Liver (tissue), 9 donors: Measurements from ENCODE around the gene ANKEF1. TPM values are rescaled to one million over a fixed set of nuclear protein-coding genes. Genes with fewer than 3 reads are reported as not detected.

Experiments used
- DNase-seq: peaks from one replicate; pipeline ENCODE4 v3.0.0-alpha.2; 2017; ENCODE audit warnings: low spot score
- H3K27ac ChIP-seq, 2 donors: one replicate each; pipeline ENCODE4 v1.7.0; 2013; ENCODE audit warnings: inconsistent platforms in 2 of 2, low read length in 2 of 2, control low read depth in 1 of 2, low read depth in 1 of 2, mild to moderate bottlenecking in 1 of 2
- H3K27me3 ChIP-seq, 4 donors: one replicate each; pipeline versions ENCODE4 v1.6.1 to v1.7.0; 2013; ENCODE audit warnings: low read length in 3 of 4, inconsistent platforms in 1 of 4, mild to moderate bottlenecking in 1 of 4, moderate library complexity in 1 of 4; ENCODE audit not compliant: control insufficient read depth in 4 of 4, insufficient read depth in 4 of 4
- H3K36me3 ChIP-seq, 4 donors: one replicate each; pipeline versions ENCODE4 v1.6.1 to v1.7.0; 2013; ENCODE audit warnings: low read length in 3 of 4, mild to moderate bottlenecking in 3 of 4, low read depth in 1 of 4, moderate library complexity in 1 of 4; ENCODE audit not compliant: control insufficient read depth in 4 of 4, insufficient read depth in 3 of 4
- H3K4me1 ChIP-seq, 4 donors: one replicate each; pipeline versions ENCODE4 v1.6.1 to v1.7.0; 2013; ENCODE audit warnings: low read length in 3 of 4, mild to moderate bottlenecking in 3 of 4, moderate library complexity in 1 of 4; ENCODE audit not compliant: control insufficient read depth in 4 of 4, insufficient read depth in 4 of 4
- H3K4me3 ChIP-seq, 3 donors: one replicate each; pipeline versions ENCODE4 v1.6.1 to v1.7.0; 2013; ENCODE audit warnings: low read length in 3 of 3, control low read depth in 1 of 3, low read depth in 1 of 3, mild to moderate bottlenecking in 1 of 3
- H3K9ac ChIP-seq, 2 donors: one replicate each; pipeline ENCODE4 v1.7.0; 2013; ENCODE audit warnings: low read length in 2 of 2, mild to moderate bottlenecking in 2 of 2, moderate library complexity in 2 of 2, control low read depth in 1 of 2, low read depth in 1 of 2
- H3K9me3 ChIP-seq, 4 donors: one replicate each; pipeline versions ENCODE4 v1.6.1 to v1.7.0; 2013; ENCODE audit warnings: low read length in 3 of 4; ENCODE audit not compliant: control insufficient read depth in 4 of 4
- ATF3 ChIP-seq: IDR thresholded peaks from 2 replicates; pipeline ENCODE4 v1.6.1; 2016; ENCODE audit warnings: antibody characterized with exemption
- CTCF ChIP-seq: fragments of 150-350 bp; IDR thresholded peaks from 2 replicates; pipeline ENCODE4 v1.5.1; 2017; ENCODE audit warnings: improper control_type of control experiment, low read depth, low read length; ENCODE audit not compliant: missing input control
- EGR1 ChIP-seq, 2 donors: IDR thresholded peaks; 2 replicates each; pipeline ENCODE4 v1.6.1; 2016 to 2018; ENCODE audit warnings: antibody characterized with exemption in 2 of 2, low read depth in 2 of 2
- FOXA1 ChIP-seq: IDR thresholded peaks from 2 replicates; pipeline ENCODE4 v1.6.1; 2016; ENCODE audit warnings: antibody characterized with exemption
- FOXA2 ChIP-seq: IDR thresholded peaks from 2 replicates; pipeline ENCODE4 v1.6.1; 2016; ENCODE audit warnings: antibody characterized with exemption
- GABPA ChIP-seq, 2 donors: IDR thresholded peaks in 1 of 2; conservative IDR thresholded peaks in 1 of 2; 2 replicates each; pipeline ENCODE4 v1.6.1; 2016; ENCODE audit warnings: antibody characterized with exemption in 2 of 2, mild to moderate bottlenecking in 1 of 2, moderate library complexity in 1 of 2
- HNF4A ChIP-seq, 2 donors: conservative IDR thresholded peaks; 2 replicates each; pipeline ENCODE4 v1.6.1; 2016; ENCODE audit warnings: antibody characterized with exemption in 2 of 2, mild to moderate bottlenecking in 2 of 2
- HNF4G ChIP-seq: IDR thresholded peaks from 2 replicates; pipeline ENCODE4 v1.6.1; 2016; ENCODE audit warnings: antibody characterized with exemption
- JUND ChIP-seq, 2 donors: IDR thresholded peaks; 2 replicates each; pipeline ENCODE4 v1.6.1; 2016; ENCODE audit warnings: antibody characterized with exemption in 2 of 2
- MAX ChIP-seq: IDR thresholded peaks from 2 replicates; pipeline ENCODE4 v1.6.1; 2016; ENCODE audit warnings: antibody characterized with exemption
- NR2F2 ChIP-seq: IDR thresholded peaks from 2 replicates; pipeline ENCODE4 v1.6.1; 2016; ENCODE audit warnings: antibody characterized with exemption
- RAD21 ChIP-seq, 2 donors: IDR thresholded peaks; 2 replicates each; pipeline ENCODE4 v1.6.1; 2016; ENCODE audit warnings: antibody characterized with exemption in 2 of 2, mild to moderate bottlenecking in 2 of 2
- REST ChIP-seq: IDR thresholded peaks from 2 replicates; pipeline ENCODE4 v1.6.1; 2016; ENCODE audit warnings: antibody characterized with exemption, mild to moderate bottlenecking
- SP1 ChIP-seq: IDR thresholded peaks from 2 replicates; pipeline ENCODE4 v1.6.1; 2018; ENCODE audit warnings: antibody characterized with exemption, mild to moderate bottlenecking
- TAF1 ChIP-seq: conservative IDR thresholded peaks from 2 replicates; pipeline ENCODE4 v1.6.1; 2016; ENCODE audit warnings: antibody characterized with exemption, mild to moderate bottlenecking
- ZBTB33 ChIP-seq: IDR thresholded peaks from 2 replicates; pipeline ENCODE4 v1.6.1; 2016; ENCODE audit warnings: antibody characterized with exemption
- WGBS: extraction: QIAGEN DNeasy Blood & Tissue Kit; methylation state at CpG from one replicate; pipeline ENCODE4 v1.1.7; 2013; 5-methylcytosine and 5-hydroxymethylcytosine counted together
- polyA plus RNA-seq, 2 donors: library from polyadenylated mRNA; stranded (reverse) in 1 of 2; unstranded in 1 of 2; fragments of 200-250 nt in 1 of 2; fragments of >200 nt in 1 of 2; fragmentation: Nextera tagmentation in 1 of 2; extraction: Ambion mirVana in 1 of 2; gene quantifications; one replicate each; pipeline versions ENCODE4 v1.2.1 to v1.2.3, GENCODE V29; 2013 to 2015
- total RNA-seq, 2 donors: library from RNA; depleted of rRNA; stranded (reverse); fragments of >200 nt; gene quantifications; one replicate each; pipeline ENCODE4 v1.2.3, GENCODE V29; 2014
- donor health status: healthy.
- donor health status: healthy.
- donor health status: healthy.
- donor health status: healthy.
- donor health status: healthy.

ANKEF1 gene
- total and polyA plus RNA-seq, 4 donors: 1.6 to 5.1 (median 2.6) TPM

- Histone ChIP-seq H3K27me3 (no peaks in the 10 kb centered on the region), H3K4me1 (no peaks in the 10 kb centered on the region), H3K36me3 (no peaks in the 10 kb centered on the region), H3K9me3 (no peaks in the 10 kb centered on the region), H3K27ac (no peak overlapping the region), H3K4me3 (no peak overlapping the region), H3K9ac (no peak overlapping the region)
- DNase-seq: no peak
- TF ChIP-seq RAD21 (IDR thresholded peaks at IDR 0.05): no peak
- no peak for TF ChIP-seq EGR1 (IDR thresholded peaks at IDR 0.05; ENCODE audit: low read depth in 2 of 2)
- no peak for TF ChIP-seq ATF3
- TF ChIP-seq TAF1: no peak
- TF ChIP-seq HNF4G: no peak
- no peak for TF ChIP-seq REST
- no peak for TF ChIP-seq SP1
- no peak for TF ChIP-seq CTCF
- no peak for TF ChIP-seq GABPA (IDR thresholded peaks at IDR 0.05 in 1 of 2, conservative IDR thresholded peaks at IDR 0.05 in 1 of 2)
- TF ChIP-seq JUND (IDR thresholded peaks at IDR 0.05): no peak
- TF ChIP-seq FOXA2: no peak
- TF ChIP-seq NR2F2: no peak
- TF ChIP-seq HNF4A (conservative IDR thresholded peaks at IDR 0.05): no peak
- no peak for TF ChIP-seq FOXA1
- 88% methylated on average over 4 of the region's 4 CpGs for WGBS
Measured at GRCh38 chr20:9993137-9993536, 41.6 kb upstream of the ANKEF1 start.

GRCh38 chr20:9994676-9995075, 40.1 kb upstream of the ANKEF1 start:
- TF ChIP-seq MAX: no peak
- no peak for TF ChIP-seq NR2F2
- TF ChIP-seq REST: no peak
- no peak for TF ChIP-seq ATF3
- TF ChIP-seq TAF1: no peak
- TF ChIP-seq FOXA1: no peak
- no peak for TF ChIP-seq HNF4A (conservative IDR thresholded peaks at IDR 0.05)
- no peak for TF ChIP-seq ZBTB33
- no peak for TF ChIP-seq RAD21 (IDR thresholded peaks at IDR 0.05)
- no peak for TF ChIP-seq GABPA (IDR thresholded peaks at IDR 0.05 in 1 of 2, conservative IDR thresholded peaks at IDR 0.05 in 1 of 2)
- H3K9ac ChIP-seq: no peak overlapping the region
- no peaks in the 10 kb centered on the region for H3K9me3 ChIP-seq
- no peak overlapping the region for H3K27ac ChIP-seq
- H3K36me3 ChIP-seq: no peaks in the 10 kb centered on the region
- H3K27me3 ChIP-seq: no peaks in the 10 kb centered on the region
- no peak overlapping the region for H3K4me3 ChIP-seq
- no peak for DNase-seq
- H3K4me1 ChIP-seq: no peaks in the 10 kb centered on the region
